ENCODE data around the gene TYW3. TPM values are rescaled to one million over a fixed set of nuclear protein-coding genes. Genes with fewer than 3 reads are reported as not detected.
"Not testable (repeated sequence)": the region's sequence is repeated elsewhere in the genome, so short reads cannot be mapped to it uniquely, and the experiment has no call there.

The TYW3 gene
- total RNA-seq, 4 donors from 2014 or later, result 6.7 to 9.2 (median 7.7) TPM

- Histone ChIP-seq H3K27ac (peak overlapping the region; percentile 79 to 88 (median 87)), H3K9me3 (no peaks in the 10 kb centered on the region), H3K36me3 (peaks cover 0 to 24% of the 10 kb centered on the region in 2 donors), H3K4me1 (peaks cover 28 to 30% of the 10 kb centered on the region in 2 donors), H3K27me3 (no peaks in the 10 kb centered on the region), H3K4me3 (peak overlapping the region; percentile 54 to 86 (median 83))
- DNase-seq (no peak), ATAC-seq (peak; percentile 62 to 65)
- intact Hi-C loops (cut with DNase I; ENCODE audit: low total_unique reads), result no loop called here
- in situ Hi-C loops (cut with MboI; ENCODE audit: low sequenced_read_pairs in 4 of 4), result no loop called here
- TF ChIP-seq, protein P1, sequence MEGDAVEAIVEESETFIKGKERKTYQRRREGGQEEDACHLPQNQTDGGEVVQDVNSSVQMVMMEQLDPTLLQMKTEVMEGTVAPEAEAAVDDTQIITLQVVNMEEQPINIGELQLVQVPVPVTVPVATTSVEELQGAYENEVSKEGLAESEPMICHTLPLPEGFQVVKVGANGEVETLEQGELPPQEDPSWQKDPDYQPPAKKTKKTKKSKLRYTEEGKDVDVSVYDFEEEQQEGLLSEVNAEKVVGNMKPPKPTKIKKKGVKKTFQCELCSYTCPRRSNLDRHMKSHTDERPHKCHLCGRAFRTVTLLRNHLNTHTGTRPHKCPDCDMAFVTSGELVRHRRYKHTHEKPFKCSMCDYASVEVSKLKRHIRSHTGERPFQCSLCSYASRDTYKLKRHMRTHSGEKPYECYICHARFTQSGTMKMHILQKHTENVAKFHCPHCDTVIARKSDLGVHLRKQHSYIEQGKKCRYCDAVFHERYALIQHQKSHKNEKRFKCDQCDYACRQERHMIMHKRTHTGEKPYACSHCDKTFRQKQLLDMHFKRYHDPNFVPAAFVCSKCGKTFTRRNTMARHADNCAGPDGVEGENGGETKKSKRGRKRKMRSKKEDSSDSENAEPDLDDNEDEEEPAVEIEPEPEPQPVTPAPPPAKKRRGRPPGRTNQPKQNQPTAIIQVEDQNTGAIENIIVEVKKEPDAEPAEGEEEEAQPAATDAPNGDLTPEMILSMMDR (IDR thresholded peaks at IDR 0.05 in 4 of 5, conservative IDR thresholded peaks at IDR 0.05 in 1 of 5), result peak; percentile 14 to 62 (median 44)
- no peak for TF ChIP-seq POLR2A (IDR thresholded peaks at IDR 0.05)
Observed at GRCh38 chr1:74733604-74734484, 892 bp downstream of the TYW3 start.

- Histone ChIP-seq H3K27ac (no peak overlapping the region), H3K27me3 (no peaks in the 10 kb centered on the region), H3K4me1 (peaks cover 10 to 17% of the 10 kb centered on the region in 2 donors), H3K9me3 (no peaks in the 10 kb centered on the region), H3K4me3 (no peak overlapping the region), H3K36me3 (peaks cover 0 to 53% of the 10 kb centered on the region in 2 donors)
- DNase-seq, result no peak
- intact Hi-C loops (cut with DNase I; ENCODE audit: low total_unique reads) (no loop called here), in situ Hi-C loops (cut with MboI; ENCODE audit: low sequenced_read_pairs in 4 of 4) (no loop called here)
- no peak for ATAC-seq
- TF ChIP-seq POLR2A (IDR thresholded peaks at IDR 0.05), result no peak
- TF ChIP-seq, protein P1 (IDR thresholded peaks at IDR 0.05 in 4 of 5, conservative IDR thresholded peaks at IDR 0.05 in 1 of 5), result no peak
Observed at GRCh38 chr1:74737333-74737732, 4.4 kb downstream of the TYW3 start.

- intact Hi-C loops (cut with DNase I; ENCODE audit: low total_unique reads); H3K27me3 ChIP-seq; in situ Hi-C loops (cut with MboI; ENCODE audit: low sequenced_read_pairs in 4 of 4); ATAC-seq; DNase-seq; H3K4me3 ChIP-seq; H3K4me1 ChIP-seq; H3K9me3 ChIP-seq; H3K27ac ChIP-seq: not testable (repeated sequence)
- peaks cover 0 to 81% of the 10 kb centered on the region in 2 donors for H3K36me3 ChIP-seq
Observed at GRCh38 chr1:74740307-74740980, 7.5 kb downstream of the TYW3 start.

DNA sequence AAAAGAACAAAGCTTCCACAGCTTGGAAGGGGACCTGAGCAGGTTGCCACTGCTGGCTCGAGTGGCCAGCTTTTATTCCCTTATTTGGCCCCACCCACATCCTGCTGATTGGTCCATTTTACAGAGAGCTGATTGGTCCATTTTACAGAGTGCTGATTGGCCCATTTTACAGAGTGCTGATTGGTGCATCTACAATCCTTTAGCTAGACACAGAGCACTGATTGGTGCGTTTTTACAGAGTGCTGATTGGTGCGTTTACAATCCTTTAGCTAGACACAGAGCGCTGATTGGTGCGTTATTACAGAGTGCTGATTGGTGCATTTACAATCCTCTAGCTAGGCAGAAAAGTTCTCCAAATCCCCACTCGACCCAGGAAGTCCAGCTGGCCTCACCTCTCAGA, 12.3 kb downstream of the TYW3 start:
- H3K27me3 ChIP-seq; in situ Hi-C loops (cut with MboI; ENCODE audit: low sequenced_read_pairs in 4 of 4); ATAC-seq; H3K27ac ChIP-seq; intact Hi-C loops (cut with DNase I; ENCODE audit: low total_unique reads); H3K4me1 ChIP-seq; DNase-seq; H3K4me3 ChIP-seq; H3K9me3 ChIP-seq: not testable (repeated sequence)
- H3K36me3 ChIP-seq, result peaks cover 0 to 66% of the 10 kb centered on the region in 2 donors

DNA sequence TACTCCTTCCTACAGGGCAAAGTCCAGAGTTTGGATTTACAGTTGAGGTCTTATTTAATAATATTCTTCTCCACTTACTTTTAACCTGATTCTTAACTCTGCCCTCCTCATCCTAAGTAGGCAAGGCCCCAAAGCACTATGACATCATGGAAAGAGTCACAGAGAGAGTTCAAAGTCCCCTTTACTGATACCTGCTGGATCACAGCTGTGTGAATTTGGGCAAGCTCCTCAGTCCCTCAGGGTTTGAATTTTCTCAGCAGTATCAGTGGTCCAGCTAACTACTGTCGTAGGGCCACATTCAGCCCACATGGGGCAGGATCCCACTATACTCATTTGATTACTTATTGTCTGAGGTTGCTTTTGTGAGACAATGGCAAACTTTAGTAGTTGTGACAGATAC, 16.0 kb downstream of the TYW3 start:
- Histone ChIP-seq H3K9me3 (no peaks in the 10 kb centered on the region), H3K36me3 (peaks cover 0 to 68% of the 10 kb centered on the region in 2 donors), H3K27ac (no peak overlapping the region), H3K4me3 (no peak overlapping the region), H3K27me3 (no peaks in the 10 kb centered on the region), H3K4me1 (no peaks in the 10 kb centered on the region)
- intact Hi-C loops (cut with DNase I; ENCODE audit: low total_unique reads) (no loop called here), in situ Hi-C loops (cut with MboI; ENCODE audit: low sequenced_read_pairs in 4 of 4) (no loop called here)
- DNase-seq, result no peak
- no peak for ATAC-seq
- TF ChIP-seq, protein P1 (IDR thresholded peaks at IDR 0.05 in 4 of 5, conservative IDR thresholded peaks at IDR 0.05 in 1 of 5), result no peak
- no peak for TF ChIP-seq POLR2A (IDR thresholded peaks at IDR 0.05)

Data from gastrocnemius medialis (tissue), 4 donors.